ENCODE measurements around the gene DUSP28. TPM values are rescaled to one million over a fixed set of nuclear protein-coding genes. Genes with fewer than 3 reads are reported as not detected.

DUSP28 gene
- total RNA-seq, 1 experiment from 2014 or later: 2.3 TPM

DNA sequence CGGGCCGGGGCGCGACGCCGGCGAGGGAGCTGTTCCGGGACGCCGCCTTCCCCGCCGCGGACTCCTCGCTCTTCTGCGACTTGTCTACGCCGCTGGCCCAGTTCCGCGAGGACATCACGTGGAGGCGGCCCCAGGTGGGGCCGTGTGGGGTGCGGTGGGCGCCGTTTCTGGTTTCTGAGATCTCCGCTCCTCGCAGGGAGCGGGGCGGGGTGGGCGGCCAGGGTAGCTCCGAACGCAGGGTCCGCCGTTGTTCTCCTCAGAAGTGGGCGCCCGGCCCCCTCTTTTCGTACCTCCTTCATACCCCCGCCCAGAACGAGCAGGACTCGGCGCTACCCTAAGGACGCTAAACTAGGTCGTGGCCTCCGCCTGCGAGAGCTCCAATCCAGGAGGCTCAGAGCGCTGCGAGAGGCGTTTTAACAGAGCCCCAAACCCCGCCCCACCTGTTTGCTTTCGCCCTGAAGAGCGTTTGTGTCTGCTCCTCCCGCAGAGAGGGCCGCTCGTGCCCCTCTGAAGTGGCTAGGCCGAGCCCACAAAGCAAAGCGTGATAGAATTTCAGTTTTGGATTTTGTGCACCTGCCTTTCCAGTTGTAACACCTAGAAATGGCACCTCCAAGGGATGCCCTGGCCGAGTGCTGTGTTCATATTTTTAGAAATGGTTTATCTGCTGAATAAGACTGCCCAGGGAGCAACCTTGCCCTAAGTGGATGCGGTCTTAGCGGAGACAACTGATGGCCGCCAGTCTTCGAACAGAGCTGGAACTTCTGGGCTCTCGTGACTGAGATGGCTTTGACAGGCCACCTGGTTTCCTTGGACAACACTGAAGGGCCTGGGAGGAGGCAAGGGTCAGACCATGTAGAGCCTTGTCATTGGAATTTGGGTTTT lies 27.0 kb downstream of the DUSP28 start:
- ChIA-PET POLR2A (interaction anchor here (0.6 to 1.5 kb wide), 6 partner anchors 17 to 1037 kb away, joined by 3 to 6 read pairs (median 4); partner anchors contain the start of genes DUSP28 and KIF1A), CTCF (interaction anchor here (1.0 to 4.0 kb wide), 11 partner anchors 11 to 131 kb away, joined by 4 to 40 read pairs (median 7); partner anchors contain the start of gene RNPEPL1)
- H3K36me3 Mint-ChIP-seq: 0 out of 2 replicates have a peak, but pooled peaks cover 2% of the 10 kb centered on the region
- peaks cover 31% of the 10 kb centered on the region for H3K4me1 Mint-ChIP-seq
- TF ChIP-seq ZNF232 (CRISPR knock-in tag; IDR thresholded peaks at IDR 0.05) (no peak), TP53 (CRISPR knock-in tag; IDR thresholded peaks at IDR 0.05) (no peak), SMAD3 (CRISPR knock-in tag; IDR thresholded peaks at IDR 0.05; ENCODE audit: borderline replicate concordance) (no peak), ELF4 (CRISPR knock-in tag; IDR thresholded peaks at IDR 0.05; ENCODE audit: low read depth) (no peak), GRHL2 (CRISPR knock-in tag; IDR thresholded peaks at IDR 0.05; ENCODE audit: insufficient replicate concordance, severe bottlenecking) (no peak), CBFB (CRISPR knock-in tag; IDR thresholded peaks at IDR 0.05; ENCODE audit: low read depth) (no peak), ZNF121 (CRISPR knock-in tag; IDR thresholded peaks at IDR 0.05) (no peak), RELA (CRISPR knock-in tag; IDR thresholded peaks at IDR 0.05; ENCODE audit: borderline replicate concordance) (no peak), MYBL2 (CRISPR knock-in tag; IDR thresholded peaks at IDR 0.05) (no peak), NR2C2 (CRISPR knock-in tag; IDR thresholded peaks at IDR 0.05) (no peak), ZBTB21 (CRISPR knock-in tag; IDR thresholded peaks at IDR 0.05; ENCODE audit: borderline replicate concordance) (no peak), CREB1 (CRISPR knock-in tag; IDR thresholded peaks at IDR 0.05) (no peak), ZNF423 (CRISPR knock-in tag; IDR thresholded peaks at IDR 0.05) (no peak)
- TF ChIP-seq, protein P1, sequence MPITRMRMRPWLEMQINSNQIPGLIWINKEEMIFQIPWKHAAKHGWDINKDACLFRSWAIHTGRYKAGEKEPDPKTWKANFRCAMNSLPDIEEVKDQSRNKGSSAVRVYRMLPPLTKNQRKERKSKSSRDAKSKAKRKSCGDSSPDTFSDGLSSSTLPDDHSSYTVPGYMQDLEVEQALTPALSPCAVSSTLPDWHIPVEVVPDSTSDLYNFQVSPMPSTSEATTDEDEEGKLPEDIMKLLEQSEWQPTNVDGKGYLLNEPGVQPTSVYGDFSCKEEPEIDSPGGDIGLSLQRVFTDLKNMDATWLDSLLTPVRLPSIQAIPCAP (CRISPR knock-in tag; IDR thresholded peaks at IDR 0.05): no peak
- TF ChIP-seq, protein P2, sequence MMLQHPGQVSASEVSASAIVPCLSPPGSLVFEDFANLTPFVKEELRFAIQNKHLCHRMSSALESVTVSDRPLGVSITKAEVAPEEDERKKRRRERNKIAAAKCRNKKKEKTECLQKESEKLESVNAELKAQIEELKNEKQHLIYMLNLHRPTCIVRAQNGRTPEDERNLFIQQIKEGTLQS (CRISPR knock-in tag; conservative IDR thresholded peaks at IDR 0.05): no peak
- H3K27ac Mint-ChIP-seq: no peak overlapping the region
- H3K27me3 Mint-ChIP-seq (ENCODE audit: low read depth): no peaks in the 10 kb centered on the region
- H3K4me3 Mint-ChIP-seq: peak overlapping the region; percentile 88
- H3K9me3 Mint-ChIP-seq: no peaks in the 10 kb centered on the region
- peak; percentile 55 for DNase-seq (ENCODE audit: low spot score)
- ATAC-seq: peak; percentile 15

DNA sequence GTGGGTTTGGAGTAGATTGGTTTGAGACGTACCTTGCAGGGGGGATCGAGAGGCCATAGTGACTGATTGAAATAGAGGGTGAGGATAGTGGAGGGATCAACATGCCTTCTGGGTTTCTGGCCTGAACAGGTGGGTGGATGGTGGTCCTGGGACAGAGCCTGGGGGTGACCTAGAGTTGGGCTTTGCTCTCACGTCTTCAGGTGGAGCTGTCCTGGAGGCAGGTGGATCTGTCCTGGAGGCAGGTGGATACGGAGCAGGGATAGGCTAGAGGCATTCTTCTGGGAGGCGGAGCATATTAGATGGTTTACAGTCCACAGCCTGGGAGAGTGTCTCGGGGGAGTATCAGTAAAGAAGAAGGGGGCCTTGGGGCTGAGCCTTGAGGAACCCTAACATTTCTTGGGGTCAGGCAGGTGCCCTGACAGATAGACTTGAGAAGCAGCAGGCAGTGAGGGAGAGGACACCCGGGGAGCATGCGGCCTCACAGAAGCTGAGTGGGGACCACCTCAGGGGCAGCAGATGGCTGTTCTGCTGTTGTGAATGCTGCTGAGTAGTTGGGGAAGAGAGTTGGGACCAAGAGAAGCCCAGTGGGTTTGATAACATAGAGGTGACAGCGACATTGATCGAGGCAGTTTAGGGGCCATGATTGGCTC lies 28.0 kb downstream of the DUSP28 start:
- DNase-seq (ENCODE audit: low spot score) (no peak), ATAC-seq (no peak)
- Mint-ChIP-seq H3K27me3 (ENCODE audit: low read depth) (no peaks in the 10 kb centered on the region), H3K9me3 (no peaks in the 10 kb centered on the region), H3K4me3 (peak overlapping the region; percentile 88), H3K27ac (no peak overlapping the region), H3K36me3 (0 out of 2 replicates have a peak, but pooled peaks cover 2% of the 10 kb centered on the region), H3K4me1 (peaks cover 27% of the 10 kb centered on the region)
- TF ChIP-seq, protein P3, sequence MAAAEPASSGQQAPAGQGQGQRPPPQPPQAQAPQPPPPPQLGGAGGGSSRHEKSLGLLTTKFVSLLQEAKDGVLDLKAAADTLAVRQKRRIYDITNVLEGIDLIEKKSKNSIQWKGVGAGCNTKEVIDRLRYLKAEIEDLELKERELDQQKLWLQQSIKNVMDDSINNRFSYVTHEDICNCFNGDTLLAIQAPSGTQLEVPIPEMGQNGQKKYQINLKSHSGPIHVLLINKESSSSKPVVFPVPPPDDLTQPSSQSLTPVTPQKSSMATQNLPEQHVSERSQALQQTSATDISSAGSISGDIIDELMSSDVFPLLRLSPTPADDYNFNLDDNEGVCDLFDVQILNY (CRISPR knock-in tag; IDR thresholded peaks at IDR 0.05): no peak
- no peak for TF ChIP-seq SMAD4 (CRISPR knock-in tag; IDR thresholded peaks at IDR 0.05)
- TF ChIP-seq, protein P4, sequence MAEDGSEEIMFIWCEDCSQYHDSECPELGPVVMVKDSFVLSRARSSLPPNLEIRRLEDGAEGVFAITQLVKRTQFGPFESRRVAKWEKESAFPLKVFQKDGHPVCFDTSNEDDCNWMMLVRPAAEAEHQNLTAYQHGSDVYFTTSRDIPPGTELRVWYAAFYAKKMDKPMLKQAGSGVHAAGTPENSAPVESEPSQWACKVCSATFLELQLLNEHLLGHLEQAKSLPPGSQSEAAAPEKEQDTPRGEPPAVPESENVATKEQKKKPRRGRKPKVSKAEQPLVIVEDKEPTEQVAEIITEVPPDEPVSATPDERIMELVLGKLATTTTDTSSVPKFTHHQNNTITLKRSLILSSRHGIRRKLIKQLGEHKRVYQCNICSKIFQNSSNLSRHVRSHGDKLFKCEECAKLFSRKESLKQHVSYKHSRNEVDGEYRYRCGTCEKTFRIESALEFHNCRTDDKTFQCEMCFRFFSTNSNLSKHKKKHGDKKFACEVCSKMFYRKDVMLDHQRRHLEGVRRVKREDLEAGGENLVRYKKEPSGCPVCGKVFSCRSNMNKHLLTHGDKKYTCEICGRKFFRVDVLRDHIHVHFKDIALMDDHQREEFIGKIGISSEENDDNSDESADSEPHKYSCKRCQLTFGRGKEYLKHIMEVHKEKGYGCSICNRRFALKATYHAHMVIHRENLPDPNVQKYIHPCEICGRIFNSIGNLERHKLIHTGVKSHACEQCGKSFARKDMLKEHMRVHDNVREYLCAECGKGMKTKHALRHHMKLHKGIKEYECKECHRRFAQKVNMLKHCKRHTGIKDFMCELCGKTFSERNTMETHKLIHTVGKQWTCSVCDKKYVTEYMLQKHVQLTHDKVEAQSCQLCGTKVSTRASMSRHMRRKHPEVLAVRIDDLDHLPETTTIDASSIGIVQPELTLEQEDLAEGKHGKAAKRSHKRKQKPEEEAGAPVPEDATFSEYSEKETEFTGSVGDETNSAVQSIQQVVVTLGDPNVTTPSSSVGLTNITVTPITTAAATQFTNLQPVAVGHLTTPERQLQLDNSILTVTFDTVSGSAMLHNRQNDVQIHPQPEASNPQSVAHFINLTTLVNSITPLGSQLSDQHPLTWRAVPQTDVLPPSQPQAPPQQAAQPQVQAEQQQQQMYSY (CRISPR knock-in tag; IDR thresholded peaks at IDR 0.05): no peak
- TF ChIP-seq ZNF317 (CRISPR knock-in tag; IDR thresholded peaks at IDR 0.05; ENCODE audit: borderline replicate concordance, low read depth): no peak
- TF ChIP-seq SOX15 (CRISPR knock-in tag; IDR thresholded peaks at IDR 0.05): no peak
- no peak for TF ChIP-seq PRRX2 (CRISPR knock-in tag; IDR thresholded peaks at IDR 0.05)
- CTCF ChIA-PET: interaction anchor here (1.1 to 4.0 kb wide), 5 partner anchors 16 to 53 kb away, joined by 3 to 15 read pairs (median 12); partner anchors contain the start of gene RNPEPL1
- POLR2A ChIA-PET: no interaction called here

Measured in WTC11 (cell line).